Gastroesophageal sphincter (tissue), 4 donors: ENCODE results near the gene MACC1. TPM values are rescaled to one million over a fixed set of nuclear protein-coding genes. Genes with fewer than 3 reads are reported as not detected.

Experiments used
- ATAC-seq: fragments of 150-250 bp; one replicate; pipeline ENCODE4 v1.9.1; 2016; ENCODE audit warnings: mild to moderate bottlenecking, moderate library complexity
- H3K27ac ChIP-seq, 4 donors: fragments of 200-600 bp; sonication (generic) in 3 of 4; 1 replicate in 3 of 4; 2 replicates in 1 of 4; pipeline ENCODE4 v1.5.1; 2016 to 2019
- H3K27me3 ChIP-seq: fragments of 200-600 bp; sonication (generic); one replicate; pipeline ENCODE4 v1.5.1; 2019
- H3K36me3 ChIP-seq, 2 donors: fragments of 200-600 bp; sonication (generic); one replicate each; pipeline ENCODE4 v1.5.1; 2019; ENCODE audit warnings: control low read depth in 1 of 2
- H3K4me1 ChIP-seq, 3 donors: fragments of 200-600 bp; sonication (generic); 1 replicate in 2 of 3; 2 replicates in 1 of 3; pipeline ENCODE4 v1.5.1; 2016 to 2019; ENCODE audit warnings: control low read depth in 2 of 3
- H3K4me3 ChIP-seq, 2 donors: fragments of 200-600 bp; sonication (generic); one replicate each; pipeline ENCODE4 v1.5.1; 2019; ENCODE audit warnings: mild to moderate bottlenecking in 1 of 2, moderate library complexity in 1 of 2
- H3K9me3 ChIP-seq, 3 donors: fragments of 200-600 bp; sonication (generic); one replicate each; pipeline ENCODE4 v1.5.1; 2017 to 2019; ENCODE audit warnings: control low read depth in 2 of 3
- CTCF ChIP-seq, 4 experiments: fragments of 200-600 bp in 2 of 4; fragments of 450-650 bp in 2 of 4; sonication (generic) in 1 of 4; IDR thresholded peaks; one replicate each; pipeline ENCODE4 v1.5.1; 2017 to 2019; ENCODE audit warnings: antibody characterized with exemption in 4 of 4, mild to moderate bottlenecking in 2 of 4, moderate library complexity in 2 of 4
- EP300 ChIP-seq: sonication (generic); formaldehyde crosslinking; IDR thresholded peaks from one replicate; pipeline ENCODE4 v1.6.1; 2017; ENCODE audit warnings: antibody characterized with exemption, mild to moderate bottlenecking
- POLR2A ChIP-seq, 2 donors: fragments of 450-650 bp; IDR thresholded peaks; one replicate each; pipeline ENCODE4 v1.6.1; 2017; ENCODE audit warnings: antibody characterized with exemption in 2 of 2, mild to moderate bottlenecking in 2 of 2, moderate library complexity in 1 of 2
- POLR2AphosphoS5 ChIP-seq: sonication (generic); formaldehyde crosslinking; IDR thresholded peaks from one replicate; pipeline ENCODE4 v1.6.1; 2017; ENCODE audit warnings: antibody characterized with exemption
- WGBS, 2 donors: methylation state at CpG; one replicate each; pipeline ENCODE4 v1.1.5; 2018; ENCODE audit warnings: low coverage in 1 of 2; 5-methylcytosine and 5-hydroxymethylcytosine counted together
- total RNA-seq, 4 donors: library from RNA; depleted of rRNA; stranded (reverse); fragments of >200 nt; gene quantifications; one replicate each; pipeline ENCODE4 v1.1.0, GENCODE V29; 2016

MACC1 gene
- total RNA-seq, 4 donors from 2014 or later: under 0.01 to 2.9 (median 0.25) TPM

- WGBS, 2 donors: 67 to 69% methylated on average over 1 to 4 of the region's 7 CpGs
- Histone ChIP-seq H3K27ac (peak overlapping the region in 3 of 4 donors; percentile 23 to 55 (median 46)), H3K9me3 (no peaks in the 10 kb centered on the region), H3K4me3 (no peak overlapping the region), H3K4me1 (peaks cover 0 to 15% (median 4%) of the 10 kb centered on the region in 3 donors), H3K27me3 (no peaks in the 10 kb centered on the region), H3K36me3 (no peaks in the 10 kb centered on the region)
- peak; percentile 73 for ATAC-seq
- TF ChIP-seq EP300 (no peak), POLR2AphosphoS5 (peak; percentile 32)
Measured at GRCh38 chr7:20219446-20220292, 2.5 kb upstream of the MACC1 start.

GRCh38 chr7:20219062-20219445 lies 1.9 kb upstream of the MACC1 start:
- peak overlapping the region in 2 of 4 donors; percentile 14 to 46 for H3K27ac ChIP-seq

GRCh38 chr7:20218279-20218678 lies 1.1 kb upstream of the MACC1 start:
- Histone ChIP-seq H3K36me3 (no peaks in the 10 kb centered on the region), H3K27ac (no peak overlapping the region), H3K9me3 (no peaks in the 10 kb centered on the region), H3K4me1 (peaks cover 0 to 15% (median 4%) of the 10 kb centered on the region in 3 donors), H3K27me3 (no peaks in the 10 kb centered on the region), H3K4me3 (no peak overlapping the region)
- ATAC-seq: no peak
- no peak for TF ChIP-seq CTCF (IDR thresholded peaks at IDR 0.05)
- no peak for TF ChIP-seq POLR2AphosphoS5
- no peak for TF ChIP-seq POLR2A (IDR thresholded peaks at IDR 0.05)
- no peak for TF ChIP-seq EP300

More at GRCh38 chr7:20219062-20219445, 1.9 kb upstream of the MACC1 start:
- H3K4me3 ChIP-seq: no peak overlapping the region
- H3K4me1 ChIP-seq: peaks cover 0 to 15% (median 4%) of the 10 kb centered on the region in 3 donors
- no peaks in the 10 kb centered on the region for H3K36me3 ChIP-seq
- TF ChIP-seq POLR2AphosphoS5 (no peak), EP300 (no peak), CTCF (IDR thresholded peaks at IDR 0.05) (no peak), POLR2A (IDR thresholded peaks at IDR 0.05) (no peak)
- H3K9me3 ChIP-seq: no peaks in the 10 kb centered on the region
- no peaks in the 10 kb centered on the region for H3K27me3 ChIP-seq
- WGBS, 2 donors: 72 to 78% methylated on average over 2 to 3 of the region's 3 CpGs
- no peak for ATAC-seq

- 86 to 87% methylated on average over 1 of the region's 1 CpG for WGBS, 2 donors
- Histone ChIP-seq H3K4me3 (no peak overlapping the region), H3K4me1 (peaks cover 0 to 13% (median 4%) of the 10 kb centered on the region in 3 donors), H3K27me3 (no peaks in the 10 kb centered on the region), H3K9me3 (no peaks in the 10 kb centered on the region), H3K36me3 (no peaks in the 10 kb centered on the region), H3K27ac (no peak overlapping the region)
- TF ChIP-seq EP300: no peak
- TF ChIP-seq POLR2A (IDR thresholded peaks at IDR 0.05): no peak
- TF ChIP-seq POLR2AphosphoS5: no peak
- no peak for ATAC-seq
Measured at GRCh38 chr7:20216406-20217036, 663 bp downstream of the MACC1 start.

GRCh38 chr7:20214921-20215669 lies 2.1 kb downstream of the MACC1 start:
- H3K27me3 ChIP-seq: no peaks in the 10 kb centered on the region
- H3K36me3 ChIP-seq: no peaks in the 10 kb centered on the region
- no peak for ATAC-seq
- no peak overlapping the region for H3K27ac ChIP-seq
- no peaks in the 10 kb centered on the region for H3K9me3 ChIP-seq
- no peak overlapping the region for H3K4me3 ChIP-seq
- H3K4me1 ChIP-seq: no peaks in the 10 kb centered on the region
- 87 to 100% methylated on average over 3 of the region's 3 CpGs for WGBS, 2 donors
- no peak for TF ChIP-seq POLR2AphosphoS5
- no peak for TF ChIP-seq POLR2A (IDR thresholded peaks at IDR 0.05)
- no peak for TF ChIP-seq EP300
- no peak for TF ChIP-seq CTCF (IDR thresholded peaks at IDR 0.05)
